Gastrocnemius medialis (tissue), 4 donors: ENCODE results near the gene NDST3. TPM values are rescaled to one million over a fixed set of nuclear protein-coding genes. Genes with fewer than 3 reads are reported as not detected.

ENCODE experiments used
- ATAC-seq, 2 donors: fragments of 150-250 bp; one replicate each; pipeline ENCODE4 v1.9.1; 2016
- DNase-seq, 2 donors: peaks; one replicate each; pipeline ENCODE4 v3.0.0-alpha.2; 2019
- H3K27ac ChIP-seq, 4 donors: fragments of 200-600 bp; sonication (generic); 1 replicate in 1 of 4; 2 replicates in 3 of 4; pipeline ENCODE4 v1.5.1; 2016 to 2018; ENCODE audit warnings: mild to moderate bottlenecking in 2 of 4, moderate library complexity in 1 of 4
- H3K27me3 ChIP-seq, 3 donors: fragments of 200-600 bp; sonication (generic) in 2 of 3; 1 replicate in 1 of 3; 2 replicates in 2 of 3; pipeline versions ENCODE4 v1.5.1 to v1.6.0; 2016 to 2019; ENCODE audit warnings: mild to moderate bottlenecking in 1 of 3, moderate library complexity in 1 of 3
- H3K36me3 ChIP-seq, 2 donors: fragments of 200-600 bp; sonication (generic) in 1 of 2; one replicate each; pipeline ENCODE4 v1.5.1; 2017 to 2018
- H3K4me1 ChIP-seq, 2 donors: fragments of 200-600 bp; sonication (generic) in 1 of 2; one replicate each; pipeline ENCODE4 v1.5.1; 2016 to 2017; ENCODE audit warnings: mild to moderate bottlenecking in 2 of 2
- H3K4me3 ChIP-seq, 4 donors: fragments of 200-600 bp; sonication (generic) in 3 of 4; 1 replicate in 1 of 4; 2 replicates in 3 of 4; pipeline ENCODE4 v1.5.1; 2016 to 2019; ENCODE audit warnings: mild to moderate bottlenecking in 2 of 4
- H3K9me3 ChIP-seq, 3 donors: fragments of 200-600 bp; sonication (generic) in 2 of 3; 1 replicate in 1 of 3; 2 replicates in 2 of 3; pipeline ENCODE4 v1.5.1; 2016 to 2019
- CTCF ChIP-seq, 5 experiments: fragments of 450-650 bp in 3 of 5; fragments of 200-600 bp in 2 of 5; sonication (generic) in 2 of 5; IDR thresholded peaks in 4 of 5; conservative IDR thresholded peaks in 1 of 5; 1 replicate in 4 of 5; 2 replicates in 1 of 5; pipeline ENCODE4 v1.5.1; 2016 to 2019; ENCODE audit warnings: antibody characterized with exemption in 5 of 5, mild to moderate bottlenecking in 3 of 5, moderate library complexity in 3 of 5
- POLR2A ChIP-seq, 2 donors: fragments of 450-650 bp; IDR thresholded peaks; one replicate each; pipeline ENCODE4 v1.6.1; 2017; ENCODE audit warnings: antibody characterized with exemption in 2 of 2, mild to moderate bottlenecking in 2 of 2, moderate library complexity in 2 of 2
- in situ Hi-C, 4 donors: fragments of 200-750 bp; cut with MboI; loops; one replicate each; pipeline versions ENCODE4 v1.15.0 to v1.8.0; 2017; ENCODE audit warnings: low sequenced_read_pairs in 4 of 4
- intact Hi-C: fragments of 100-400 bp; cut with DNase I; formaldehyde crosslinking; loops from one replicate; pipeline ENCODE4 v1.15.1; 2023; ENCODE audit warnings: low total_unique reads
- total RNA-seq, 4 donors: library from RNA; depleted of rRNA; stranded (reverse); fragments of >200 nt; gene quantifications; one replicate each; pipeline versions ENCODE4 v1.1.0 to v1.2.3, GENCODE V29; 2016

The NDST3 gene
- total RNA-seq, 4 donors from 2014 or later = 0.13 TPM; not detected in 3

GRCh38 chr4:118307643-118308042 is 273.4 kb downstream of the NDST3 start:
- in situ Hi-C loops = no loop called here
- no peak for DNase-seq
- TF ChIP-seq CTCF (IDR thresholded peaks at IDR 0.05 in 4 of 5, conservative IDR thresholded peaks at IDR 0.05 in 1 of 5) (no peak), POLR2A (IDR thresholded peaks at IDR 0.05) (no peak)
- intact Hi-C loops = no loop called here
- H3K9me3 ChIP-seq = no peaks in the 10 kb centered on the region
- no peaks in the 10 kb centered on the region for H3K27me3 ChIP-seq
- H3K36me3 ChIP-seq = no peaks in the 10 kb centered on the region
- H3K4me3 ChIP-seq = no peak overlapping the region
- H3K4me1 ChIP-seq = no peaks in the 10 kb centered on the region
- no peak for ATAC-seq
- H3K27ac ChIP-seq = no peak overlapping the region
